SU-DHL-6 (cell line): Measurements from ENCODE around the gene KCNH1.

ENCODE experiments used
- EZH2phosphoT487 ChIP-seq: fragments of 200-600 bp; sonication (generic), shearing (Covaris generic); conservative IDR thresholded peaks from 2 replicates; pipeline ENCODE4 v1.6.1; 2018; ENCODE audit warnings: mild to moderate bottlenecking, antibody characterized with exemption, low read length, moderate library complexity, mixed read lengths
- TF ChIP-seq, protein P1 (sequence below): fragments of 200-600 bp; sonication (generic); IDR thresholded peaks from one replicate; pipeline ENCODE4 v1.5.1; 2017; ENCODE audit warnings: antibody characterized with exemption, mild to moderate bottlenecking, low read length, moderate library complexity; ENCODE audit not compliant: insufficient read depth, poor library complexity, severe bottlenecking

DNA sequence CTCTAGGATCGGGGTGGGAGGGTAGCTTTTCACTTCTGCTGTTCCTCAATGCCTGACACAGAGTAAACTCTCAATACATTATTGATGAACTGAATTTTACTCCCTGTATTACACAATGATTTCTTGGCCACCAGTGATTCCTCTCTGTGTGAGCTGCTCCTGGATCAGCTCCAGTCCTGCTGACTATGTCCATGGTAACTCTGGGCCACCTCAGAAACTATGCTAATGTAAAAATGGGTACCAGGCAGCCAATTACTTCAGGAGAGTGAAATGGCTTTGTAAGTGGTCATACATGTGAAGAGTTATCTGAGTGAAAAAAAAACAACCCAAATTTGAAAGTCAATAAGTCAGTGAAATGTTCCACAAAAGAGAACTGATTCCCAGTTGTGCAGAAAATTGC is 311.0 kb downstream of the KCNH1 start:
- TF ChIP-seq, protein P1, sequence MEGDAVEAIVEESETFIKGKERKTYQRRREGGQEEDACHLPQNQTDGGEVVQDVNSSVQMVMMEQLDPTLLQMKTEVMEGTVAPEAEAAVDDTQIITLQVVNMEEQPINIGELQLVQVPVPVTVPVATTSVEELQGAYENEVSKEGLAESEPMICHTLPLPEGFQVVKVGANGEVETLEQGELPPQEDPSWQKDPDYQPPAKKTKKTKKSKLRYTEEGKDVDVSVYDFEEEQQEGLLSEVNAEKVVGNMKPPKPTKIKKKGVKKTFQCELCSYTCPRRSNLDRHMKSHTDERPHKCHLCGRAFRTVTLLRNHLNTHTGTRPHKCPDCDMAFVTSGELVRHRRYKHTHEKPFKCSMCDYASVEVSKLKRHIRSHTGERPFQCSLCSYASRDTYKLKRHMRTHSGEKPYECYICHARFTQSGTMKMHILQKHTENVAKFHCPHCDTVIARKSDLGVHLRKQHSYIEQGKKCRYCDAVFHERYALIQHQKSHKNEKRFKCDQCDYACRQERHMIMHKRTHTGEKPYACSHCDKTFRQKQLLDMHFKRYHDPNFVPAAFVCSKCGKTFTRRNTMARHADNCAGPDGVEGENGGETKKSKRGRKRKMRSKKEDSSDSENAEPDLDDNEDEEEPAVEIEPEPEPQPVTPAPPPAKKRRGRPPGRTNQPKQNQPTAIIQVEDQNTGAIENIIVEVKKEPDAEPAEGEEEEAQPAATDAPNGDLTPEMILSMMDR, result no peak
- no peak for TF ChIP-seq EZH2phosphoT487
